ENCODE measurements around the gene NXPH1.

GRCh38 chr7:8507566-8507965 is 74.2 kb downstream of the NXPH1 start:
- TF ChIP-seq EZH2 (IDR thresholded peaks at IDR 0.05) (no peak), POLR2AphosphoS5 (IDR thresholded peaks at IDR 0.05; ENCODE audit: borderline replicate concordance, low read depth, low read length) (no peak), FOXP2 (optimal IDR thresholded peaks at IDR 0.05; ENCODE audit: control extremely low read depth, extremely low read length, insufficient read depth) (no peak)
